Esophagus (tissue), 2 donors: Measurements from ENCODE around the gene PCLAF. TPM values are rescaled to one million over a fixed set of nuclear protein-coding genes. Genes with fewer than 3 reads are reported as not detected.
"Not testable (repeated sequence)": the region's sequence is repeated elsewhere in the genome, so short reads cannot be mapped to it uniquely, and the experiment has no call there.

Source experiments
- H3K27ac ChIP-seq, 2 donors: one replicate each; pipeline ENCODE4 v1.5.1; 2013; ENCODE audit warnings: low read depth in 2 of 2, mild to moderate bottlenecking in 2 of 2, inconsistent platforms in 1 of 2, low read length in 1 of 2, moderate library complexity in 1 of 2
- H3K27me3 ChIP-seq, 2 donors: one replicate each; pipeline ENCODE4 v1.6.1; 2013; ENCODE audit warnings: low read length in 2 of 2, control low read depth in 1 of 2, mild to moderate bottlenecking in 1 of 2; ENCODE audit not compliant: insufficient read depth in 2 of 2, control insufficient read depth in 1 of 2
- H3K36me3 ChIP-seq, 2 donors: one replicate each; pipeline ENCODE4 v1.6.1; 2013; ENCODE audit warnings: low read length in 1 of 2; ENCODE audit not compliant: control insufficient read depth in 2 of 2, insufficient read depth in 2 of 2
- H3K4me1 ChIP-seq, 2 donors: one replicate each; pipeline ENCODE4 v1.6.1; 2013; ENCODE audit warnings: low read length in 1 of 2; ENCODE audit not compliant: control insufficient read depth in 2 of 2, insufficient read depth in 2 of 2
- H3K4me3 ChIP-seq, 2 donors: one replicate each; pipeline ENCODE4 v1.5.1; 2013; ENCODE audit warnings: low read length in 2 of 2, mild to moderate bottlenecking in 2 of 2, low read depth in 1 of 2, moderate library complexity in 1 of 2
- H3K9me3 ChIP-seq, 2 donors: one replicate each; pipeline ENCODE4 v1.6.1; 2013; ENCODE audit warnings: mild to moderate bottlenecking in 2 of 2, low read depth in 1 of 2, low read length in 1 of 2, moderate library complexity in 1 of 2; ENCODE audit not compliant: control insufficient read depth in 2 of 2, insufficient read depth in 1 of 2
- WGBS, 2 donors: extraction: QIAGEN DNeasy Blood & Tissue Kit; methylation state at CpG; one replicate each; pipeline ENCODE4 v1.1.7; 2013; 5-methylcytosine and 5-hydroxymethylcytosine counted together
- polyA plus RNA-seq, 2 donors: library from polyadenylated mRNA; stranded (reverse); fragments of 200-250 nt; gene quantifications; one replicate each; pipeline ENCODE4 v1.2.3, GENCODE V29; 2013
- donor health status: healthy with polysubstance abuse.
- donor health status: Bipolar disorder and iron deficiency.

The PCLAF gene
- polyA plus RNA-seq, 2 donors, result 50.6 to 54.4 TPM

GRCh38 chr15:64373360-64373759 lies 7.9 kb downstream of the PCLAF start:
- 95 to 96% methylated on average over 8 of the region's 8 CpGs for WGBS, 2 donors
- Histone ChIP-seq H3K9me3 (no peaks in the 10 kb centered on the region), H3K27ac (no peak overlapping the region), H3K4me3 (no peak overlapping the region), H3K27me3 (no peaks in the 10 kb centered on the region), H3K4me1 (no peaks in the 10 kb centered on the region), H3K36me3 (no peaks in the 10 kb centered on the region)

- WGBS, 2 donors, result 99% methylated on average over 8 of the region's 8 CpGs
- not testable (repeated sequence) for H3K36me3 ChIP-seq, H3K9me3 ChIP-seq, H3K4me1 ChIP-seq, H3K27ac ChIP-seq, H3K4me3 ChIP-seq, H3K27me3 ChIP-seq
Observed at GRCh38 chr15:64371383-64371782, 9.9 kb downstream of the PCLAF start.

- Histone ChIP-seq H3K27me3 (no peaks in the 10 kb centered on the region), H3K27ac (no peak overlapping the region)
- WGBS, 2 donors, result 88 to 90% methylated on average over 2 of the region's 2 CpGs
Observed at GRCh38 chr15:64369078-64369607, 12.1 kb downstream of the PCLAF start.

GRCh38 chr15:64361259-64361658 lies 20.0 kb downstream of the PCLAF start:
- H3K9me3 ChIP-seq, result no peaks in the 10 kb centered on the region
- no peak overlapping the region for H3K4me3 ChIP-seq
- H3K27ac ChIP-seq, result no peak overlapping the region
- no peaks in the 10 kb centered on the region for H3K36me3 ChIP-seq
- WGBS, 2 donors, result 91 to 98% methylated on average over 4 of the region's 4 CpGs
- no peaks in the 10 kb centered on the region for H3K27me3 ChIP-seq
- H3K4me1 ChIP-seq, result no peaks in the 10 kb centered on the region

More at GRCh38 chr15:64369078-64369607, 12.1 kb downstream of the PCLAF start:
- H3K4me1 ChIP-seq, result no peaks in the 10 kb centered on the region
- H3K4me3 ChIP-seq, result no peak overlapping the region
- H3K9me3 ChIP-seq, result no peaks in the 10 kb centered on the region
- H3K36me3 ChIP-seq, result no peaks in the 10 kb centered on the region

- 35 to 40% methylated on average over 5 of the region's 5 CpGs for WGBS, 2 donors
- H3K9me3 ChIP-seq, result no peaks in the 10 kb centered on the region
- no peaks in the 10 kb centered on the region for H3K36me3 ChIP-seq
- H3K27ac ChIP-seq, result peak overlapping the region in 1 of 2 donors; percentile 88
- peak overlapping the region in 1 of 2 donors; percentile 89 for H3K4me3 ChIP-seq
- H3K4me1 ChIP-seq, result no peaks in the 10 kb centered on the region
- no peaks in the 10 kb centered on the region for H3K27me3 ChIP-seq
Observed at GRCh38 chr15:64356710-64357040, 24.6 kb downstream of the PCLAF start.

- WGBS, 2 donors, result 0 to 1% methylated on average over 38 to 42 of the region's 42 CpGs
- Histone ChIP-seq H3K36me3 (no peaks in the 10 kb centered on the region), H3K9me3 (no peaks in the 10 kb centered on the region), H3K4me3 (peak within 1 kb of the TSS; percentile 89 to 92), H3K4me1 (no peaks in the 10 kb centered on the region), H3K27me3 (no peaks in the 10 kb centered on the region), H3K27ac (peak within 1 kb of the TSS; percentile 88 to 89)
Observed at GRCh38 chr15:64355944-64356709, 25.1 kb downstream of the PCLAF start, which contains the start of gene CSNK1G1. CSNK1G1 (minus strand) TSS chr15:64356173; CDS start chr15:64300499, 55,674 bp downstream.

GRCh38 chr15:64355348-64355943 lies 25.8 kb downstream of the PCLAF start:
- Histone ChIP-seq H3K4me1 (no peaks in the 10 kb centered on the region), H3K4me3 (peak overlapping the region; percentile 89 to 92), H3K27ac (peak overlapping the region; percentile 88 to 89), H3K9me3 (no peaks in the 10 kb centered on the region), H3K27me3 (no peaks in the 10 kb centered on the region), H3K36me3 (no peaks in the 10 kb centered on the region)
- WGBS, 2 donors, result 0% methylated on average over 29 to 30 of the region's 30 CpGs

GRCh38 chr15:64354688-64355344 lies 26.4 kb downstream of the PCLAF start:
- no peaks in the 10 kb centered on the region for H3K36me3 ChIP-seq
- H3K27me3 ChIP-seq, result no peaks in the 10 kb centered on the region
- peak overlapping the region; percentile 88 to 89 for H3K27ac ChIP-seq
- 21 to 22% methylated on average over 5 of the region's 5 CpGs for WGBS, 2 donors
- peak overlapping the region; percentile 89 to 92 for H3K4me3 ChIP-seq
- no peaks in the 10 kb centered on the region for H3K4me1 ChIP-seq
- H3K9me3 ChIP-seq, result no peaks in the 10 kb centered on the region

GRCh38 chr15:64351265-64351664 lies 30.0 kb downstream of the PCLAF start:
- Histone ChIP-seq H3K9me3 (no peaks in the 10 kb centered on the region), H3K27me3 (no peaks in the 10 kb centered on the region), H3K4me1 (no peaks in the 10 kb centered on the region), H3K4me3 (no peak overlapping the region), H3K27ac (no peak overlapping the region), H3K36me3 (peaks cover 0 to 2% of the 10 kb centered on the region in 2 donors)
- 82 to 87% methylated on average over 7 of the region's 7 CpGs for WGBS, 2 donors
